Activated CD4-positive, alpha-beta T cell treated with anti-CD3 and anti-CD28 coated beads, Interleukin-2, amount 50 U/mL, for 48 hours (primary cell): Measurements from ENCODE around the gene BMPR1A.
"Not testable (repeated sequence)": the region's sequence is repeated elsewhere in the genome, so short reads cannot be mapped to it uniquely, and the experiment has no call there.

Experiments
- DNase-seq, 2 experiments: peaks; one replicate each; pipeline ENCODE4 v3.0.0-alpha.2; 2020

BMPR1A gene

GRCh38 chr10:86851328-86852207 lies 95.1 kb downstream of the BMPR1A start:
- no peak for DNase-seq

- not testable (repeated sequence) for DNase-seq
Observed at GRCh38 chr10:86853582-86853981, 97.2 kb downstream of the BMPR1A start.

GRCh38 chr10:86855513-86855912 lies 99.1 kb downstream of the BMPR1A start:
- DNase-seq, result no peak

GRCh38 chr10:86856156-86856555 lies 99.7 kb downstream of the BMPR1A start:
- DNase-seq, result no peak

GRCh38 chr10:86857128-86857721 lies 100.8 kb downstream of the BMPR1A start:
- no peak for DNase-seq

- DNase-seq, result no peak
Observed at GRCh38 chr10:86858011-86858410, 101.6 kb downstream of the BMPR1A start.

GRCh38 chr10:86861351-86861750 lies 104.9 kb downstream of the BMPR1A start:
- DNase-seq, result no peak

GRCh38 chr10:86862373-86862772 lies 106.0 kb downstream of the BMPR1A start:
- DNase-seq, result no peak

- no peak for DNase-seq
Observed at GRCh38 chr10:86862786-86863483, 106.5 kb downstream of the BMPR1A start.

GRCh38 chr10:86863484-86863842 lies 107.0 kb downstream of the BMPR1A start:
- no peak for DNase-seq

- DNase-seq, result not testable (repeated sequence)
Observed at GRCh38 chr10:86865011-86865811, 108.8 kb downstream of the BMPR1A start.

- no peak for DNase-seq
Observed at GRCh38 chr10:86867149-86867548, 110.7 kb downstream of the BMPR1A start.

GRCh38 chr10:86868353-86868752 lies 111.9 kb downstream of the BMPR1A start:
- no peak for DNase-seq

GRCh38 chr10:86870679-86871078 lies 114.3 kb downstream of the BMPR1A start:
- DNase-seq, result no peak

- no peak for DNase-seq
Observed at GRCh38 chr10:86871563-86872183, 115.3 kb downstream of the BMPR1A start.

GRCh38 chr10:86872757-86873156 lies 116.3 kb downstream of the BMPR1A start:
- no peak for DNase-seq

GRCh38 chr10:86876748-86877147 lies 120.3 kb downstream of the BMPR1A start:
- DNase-seq, result no peak

GRCh38 chr10:86878983-86879713 lies 122.7 kb downstream of the BMPR1A start:
- DNase-seq, result no peak

- DNase-seq, result no peak
Observed at GRCh38 chr10:86880971-86881370, 124.6 kb downstream of the BMPR1A start.

GRCh38 chr10:86888585-86889381 lies 132.4 kb downstream of the BMPR1A start:
- no peak for DNase-seq

- DNase-seq, result no peak
Observed at GRCh38 chr10:86889997-86890396, 133.6 kb downstream of the BMPR1A start.
